Measurements from ENCODE around the gene EHF. TPM values are rescaled to one million over a fixed set of nuclear protein-coding genes. Genes with fewer than 3 reads are reported as not detected.
"Not testable (repeated sequence)": the region's sequence is repeated elsewhere in the genome, so short reads cannot be mapped to it uniquely, and the experiment has no call there.

Gene EHF
- total RNA-seq, 1 donor from 2014 or later = 1.1 TPM

DNA sequence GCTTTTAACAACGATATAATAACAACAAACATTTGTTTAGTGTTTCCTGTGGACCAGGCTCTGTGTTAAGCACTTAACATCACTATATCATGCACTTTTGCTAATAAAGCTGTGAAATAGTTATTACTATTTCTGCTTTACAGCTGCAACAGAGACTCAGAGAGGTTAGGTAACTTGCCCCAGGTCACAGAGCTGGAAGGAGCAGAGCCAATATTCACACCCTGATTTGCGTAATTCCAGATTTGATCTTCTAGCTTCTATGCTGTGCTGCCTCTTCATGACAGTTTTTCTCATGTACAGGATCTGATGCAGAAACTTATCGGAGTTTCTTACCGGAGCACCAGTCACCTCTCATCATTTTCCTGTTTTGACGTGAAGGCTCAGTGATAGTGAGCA is 33.6 kb upstream of the EHF start:
- peaks cover under 1% of the 10 kb centered on the region for H3K9me3 Mint-ChIP-seq
- H3K4me3 Mint-ChIP-seq = no peak overlapping the region
- H3K4me1 Mint-ChIP-seq = peaks cover 25% of the 10 kb centered on the region
- CTCF ChIA-PET = interaction anchor here (0.7 to 4.3 kb wide), 17 partner anchors 7 to 804 kb away, joined by 3 to 79 read pairs (median 10); no protein-coding TSS in a partner anchor
- TF ChIP-seq, protein P1, sequence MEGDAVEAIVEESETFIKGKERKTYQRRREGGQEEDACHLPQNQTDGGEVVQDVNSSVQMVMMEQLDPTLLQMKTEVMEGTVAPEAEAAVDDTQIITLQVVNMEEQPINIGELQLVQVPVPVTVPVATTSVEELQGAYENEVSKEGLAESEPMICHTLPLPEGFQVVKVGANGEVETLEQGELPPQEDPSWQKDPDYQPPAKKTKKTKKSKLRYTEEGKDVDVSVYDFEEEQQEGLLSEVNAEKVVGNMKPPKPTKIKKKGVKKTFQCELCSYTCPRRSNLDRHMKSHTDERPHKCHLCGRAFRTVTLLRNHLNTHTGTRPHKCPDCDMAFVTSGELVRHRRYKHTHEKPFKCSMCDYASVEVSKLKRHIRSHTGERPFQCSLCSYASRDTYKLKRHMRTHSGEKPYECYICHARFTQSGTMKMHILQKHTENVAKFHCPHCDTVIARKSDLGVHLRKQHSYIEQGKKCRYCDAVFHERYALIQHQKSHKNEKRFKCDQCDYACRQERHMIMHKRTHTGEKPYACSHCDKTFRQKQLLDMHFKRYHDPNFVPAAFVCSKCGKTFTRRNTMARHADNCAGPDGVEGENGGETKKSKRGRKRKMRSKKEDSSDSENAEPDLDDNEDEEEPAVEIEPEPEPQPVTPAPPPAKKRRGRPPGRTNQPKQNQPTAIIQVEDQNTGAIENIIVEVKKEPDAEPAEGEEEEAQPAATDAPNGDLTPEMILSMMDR (IDR thresholded peaks at IDR 0.05) = no peak
- DNase-seq (no peak), ATAC-seq (ENCODE audit: low read depth) (no peak)
- H3K36me3 Mint-ChIP-seq (ENCODE audit: low read depth) = no peaks in the 10 kb centered on the region
- peaks cover under 1% of the 10 kb centered on the region for H3K27me3 Mint-ChIP-seq
- intact Hi-C loops (cut with micrococcal nuclease) = loop anchor here (2.0 to 10.0 kb wide), 4 partner anchors 254 to 825 kb away; no protein-coding TSS in a partner anchor
- POLR2A ChIA-PET = interaction anchor here (0.7 to 3.1 kb wide), 5 partner anchors 37 to 328 kb away, joined by 3 to 30 read pairs (median 6); no protein-coding TSS in a partner anchor
- H3K27ac Mint-ChIP-seq = no peak overlapping the region

DNA sequence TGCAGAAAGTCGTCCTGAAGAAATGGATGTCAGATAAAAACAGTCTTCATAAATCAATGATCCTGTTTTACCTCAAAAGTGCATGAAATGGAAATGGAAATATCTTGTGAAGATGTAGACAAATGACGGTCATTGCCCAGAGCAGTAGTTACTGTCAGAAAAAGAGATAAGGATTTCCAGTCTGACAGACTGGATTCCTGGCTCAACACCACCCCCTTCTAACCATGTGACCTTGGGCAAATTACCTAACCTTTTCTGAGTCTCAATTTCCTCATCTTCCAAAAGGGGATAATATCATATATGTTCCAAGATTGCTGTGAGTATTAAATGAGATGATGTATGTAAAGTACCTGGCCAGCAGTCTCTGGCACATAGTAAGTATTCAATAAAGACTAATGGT is 32.9 kb upstream of the EHF start:
- DNase-seq (no peak), ATAC-seq (ENCODE audit: low read depth) (no peak)
- intact Hi-C loops (cut with micrococcal nuclease) = loop anchor here (5.0 to 10.0 kb wide), 3 partner anchors 409 to 824 kb away; no protein-coding TSS in a partner anchor
- no peaks in the 10 kb centered on the region for H3K36me3 Mint-ChIP-seq (ENCODE audit: low read depth)
- peaks cover 25% of the 10 kb centered on the region for H3K4me1 Mint-ChIP-seq
- CTCF ChIA-PET = interaction anchor here (2.9 to 4.3 kb wide), 3 partner anchors 66 to 305 kb away, joined by 59 to 79 read pairs (median 74); no protein-coding TSS in a partner anchor
- no peak overlapping the region for H3K27ac Mint-ChIP-seq
- H3K9me3 Mint-ChIP-seq = peaks cover 7% of the 10 kb centered on the region
- H3K27me3 Mint-ChIP-seq = peaks cover 6% of the 10 kb centered on the region
- TF ChIP-seq, protein P1 (IDR thresholded peaks at IDR 0.05) = no peak
- H3K4me3 Mint-ChIP-seq = no peak overlapping the region
- POLR2A ChIA-PET = interaction anchor here (0.9 kb wide), 1 partner anchor 328 kb away, joined by 3 read pairs; no protein-coding TSS in a partner anchor

DNA sequence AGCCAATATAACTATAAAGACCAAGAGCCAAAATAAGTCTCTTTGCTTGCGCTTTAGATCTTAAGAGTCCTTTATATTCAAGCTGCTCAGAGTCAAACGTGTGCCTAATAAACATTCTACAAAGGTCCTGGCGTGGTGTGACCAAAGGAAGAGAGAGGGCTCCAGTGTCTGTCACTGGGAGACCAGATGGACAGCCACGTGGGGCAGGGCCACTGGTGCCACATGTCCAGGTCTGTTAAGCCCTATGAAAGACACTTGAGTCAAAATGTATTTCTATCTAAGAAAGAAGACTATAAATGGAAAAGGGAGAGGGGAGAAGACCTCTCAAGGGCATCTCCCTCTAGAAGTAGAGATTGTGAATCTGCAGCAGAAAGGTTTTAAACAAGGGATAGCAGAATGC is 32.2 kb upstream of the EHF start:
- ATAC-seq (ENCODE audit: low read depth) = no peak
- H3K4me1 Mint-ChIP-seq = peaks cover 25% of the 10 kb centered on the region
- H3K36me3 Mint-ChIP-seq (ENCODE audit: low read depth) = no peaks in the 10 kb centered on the region
- ChIA-PET POLR2A (no interaction called here), CTCF (interaction anchor here (0.7 to 1.1 kb wide), 2 partner anchors 65 to 325 kb away, joined by 3 read pairs; no protein-coding TSS in a partner anchor)
- intact Hi-C loops (cut with micrococcal nuclease) = loop anchor here (5.0 to 10.0 kb wide), 3 partner anchors 409 to 824 kb away; no protein-coding TSS in a partner anchor
- TF ChIP-seq, protein P1 (IDR thresholded peaks at IDR 0.05) = no peak
- H3K9me3 Mint-ChIP-seq = peaks cover 13% of the 10 kb centered on the region
- no peak overlapping the region for H3K4me3 Mint-ChIP-seq
- peaks cover 11% of the 10 kb centered on the region for H3K27me3 Mint-ChIP-seq
- H3K27ac Mint-ChIP-seq = no peak overlapping the region
- DNase-seq = no peak

GRCh38 chr11:34589177-34589576 is 31.7 kb upstream of the EHF start:
- CTCF ChIA-PET = interaction anchor here (0.7 to 1.1 kb wide), 2 partner anchors 64 to 324 kb away, joined by 3 read pairs; no protein-coding TSS in a partner anchor

DNA sequence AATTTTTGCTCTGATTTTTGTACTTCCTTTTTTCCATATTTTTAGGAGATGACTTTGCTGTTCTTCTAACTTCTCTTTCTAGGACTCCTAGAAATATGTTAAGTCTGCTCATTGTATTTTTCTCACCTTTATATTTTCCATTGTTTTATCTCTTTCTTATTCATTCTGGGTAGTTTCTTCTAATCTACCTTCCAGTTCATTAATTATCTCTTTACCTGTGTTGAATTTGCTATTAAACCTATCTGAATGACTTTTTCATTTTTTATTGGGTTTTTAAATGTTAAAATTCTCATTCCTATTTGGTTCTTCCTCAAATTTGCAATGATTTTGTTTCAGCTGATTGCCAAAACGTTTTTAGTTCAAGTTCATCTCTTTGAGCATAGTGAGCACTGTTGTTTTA is 27.8 kb upstream of the EHF start:
- intact Hi-C loops (cut with micrococcal nuclease) = no loop called here
- DNase-seq = no peak
- TF ChIP-seq, protein P1 (IDR thresholded peaks at IDR 0.05) = no peak
- no peak for ATAC-seq (ENCODE audit: low read depth)
- H3K27ac Mint-ChIP-seq = no peak overlapping the region
- H3K36me3 Mint-ChIP-seq (ENCODE audit: low read depth) = no peaks in the 10 kb centered on the region
- H3K9me3 Mint-ChIP-seq = peaks cover 16% of the 10 kb centered on the region
- peaks cover 17% of the 10 kb centered on the region for H3K27me3 Mint-ChIP-seq
- H3K4me1 Mint-ChIP-seq = no peaks in the 10 kb centered on the region
- no peak overlapping the region for H3K4me3 Mint-ChIP-seq
- ChIA-PET POLR2A (no interaction called here), CTCF (no interaction called here)

More at GRCh38 chr11:34589177-34589576, 31.7 kb upstream of the EHF start:
- not testable (repeated sequence) for H3K4me3 Mint-ChIP-seq; ATAC-seq (ENCODE audit: low read depth); H3K27ac Mint-ChIP-seq; DNase-seq; H3K36me3 Mint-ChIP-seq (ENCODE audit: low read depth)
- Mint-ChIP-seq H3K27me3 (peaks cover 14% of the 10 kb centered on the region), H3K4me1 (peaks cover 25% of the 10 kb centered on the region), H3K9me3 (peaks cover 16% of the 10 kb centered on the region)
- POLR2A ChIA-PET = interaction anchor here (0.6 kb wide), 1 partner anchor 297 kb away, joined by 3 read pairs; no protein-coding TSS in a partner anchor
- intact Hi-C loops (cut with micrococcal nuclease) = loop anchor here (5.0 to 10.0 kb wide), 3 partner anchors 408 to 823 kb away; no protein-coding TSS in a partner anchor

All from activated B cell treated with CpG ODN at 0.5 μM for 24 hours (primary cell).